ENCODE data around the gene PRELID3B. TPM values are rescaled to one million over a fixed set of nuclear protein-coding genes. Genes with fewer than 3 reads are reported as not detected.
A peak's percentile ranks its signal among the peaks of the same experiment; 100 is the strongest.

Gene PRELID3B
- total and polyA plus RNA-seq, 2 of the 13 experiments (the other 11 are each of a cell fraction or from before 2014, with no cell fraction given) = 23.3 to 42.6 TPM

GRCh38 chr20:59042151-59042795 is at the start of gene PRELID3B (continued):
- TF ChIP-seq ZNF660 (CRISPR knock-in tag; IDR thresholded peaks at IDR 0.05; ENCODE audit: borderline replicate concordance, low read depth) (no peak), MIXL1 (CRISPR knock-in tag; IDR thresholded peaks at IDR 0.05) (no peak), KLF9 (CRISPR knock-in tag; IDR thresholded peaks at IDR 0.05; ENCODE audit: low read depth) (0 out of 2 replicates have a peak, but pooled peaks have one; percentile 59), THAP11 (CRISPR knock-in tag; IDR thresholded peaks at IDR 0.05) (peak; percentile 44), ZNF367 (CRISPR knock-in tag; IDR thresholded peaks at IDR 0.05; ENCODE audit: borderline replicate concordance) (no peak), ZNF160 (CRISPR knock-in tag; IDR thresholded peaks at IDR 0.05) (no peak), ATF7-NPFF (CRISPR knock-in tag; IDR thresholded peaks at IDR 0.05; ENCODE audit: low read depth) (peak; percentile 87), ZNF205 (CRISPR knock-in tag; IDR thresholded peaks at IDR 0.05) (no peak), EZH2 (conservative IDR thresholded peaks at IDR 0.05; ENCODE audit: low read depth, low read length) (no peak), DZIP1 (CRISPR knock-in tag; IDR thresholded peaks at IDR 0.05) (peak; percentile 91), KAT8 (CRISPR knock-in tag; IDR thresholded peaks at IDR 0.05) (peak; percentile 52; the same call in 1 of the 2 replicates), ZNF839 (CRISPR knock-in tag; IDR thresholded peaks at IDR 0.05; ENCODE audit: borderline replicate concordance) (no peak), ZNF12 (CRISPR knock-in tag; IDR thresholded peaks at IDR 0.05) (no peak), CEBPB (IDR thresholded peaks at IDR 0.05; ENCODE audit: borderline replicate concordance, low read depth, low read length) (no peak), CREM (IDR thresholded peaks at IDR 0.05) (no peak), CREM (CRISPR knock-in tag; IDR thresholded peaks at IDR 0.05) (no peak), MTA3 (CRISPR knock-in tag; IDR thresholded peaks at IDR 0.05) (no peak), ZNF879 (CRISPR knock-in tag; IDR thresholded peaks at IDR 0.05) (no peak), HOXA9 (CRISPR knock-in tag; IDR thresholded peaks at IDR 0.05; ENCODE audit: borderline replicate concordance) (no peak), ZSCAN30 (CRISPR knock-in tag; IDR thresholded peaks at IDR 0.05) (no peak), SNAI1 (CRISPR knock-in tag; IDR thresholded peaks at IDR 0.05; ENCODE audit: borderline replicate concordance) (no peak), ATM (IDR thresholded peaks at IDR 0.05; ENCODE audit: borderline replicate concordance) (no peak), TEF (CRISPR knock-in tag; IDR thresholded peaks at IDR 0.05) (peak; percentile 65; the same call in 1 of the 2 replicates), RNF2 (conservative IDR thresholded peaks at IDR 0.05; ENCODE audit: low read depth) (0 out of 2 replicates have a peak, but pooled peaks have one; percentile 42), KDM6A (CRISPR knock-in tag; IDR thresholded peaks at IDR 0.05; ENCODE audit: low read depth) (no peak)
- TF ChIP-seq, protein P1, sequence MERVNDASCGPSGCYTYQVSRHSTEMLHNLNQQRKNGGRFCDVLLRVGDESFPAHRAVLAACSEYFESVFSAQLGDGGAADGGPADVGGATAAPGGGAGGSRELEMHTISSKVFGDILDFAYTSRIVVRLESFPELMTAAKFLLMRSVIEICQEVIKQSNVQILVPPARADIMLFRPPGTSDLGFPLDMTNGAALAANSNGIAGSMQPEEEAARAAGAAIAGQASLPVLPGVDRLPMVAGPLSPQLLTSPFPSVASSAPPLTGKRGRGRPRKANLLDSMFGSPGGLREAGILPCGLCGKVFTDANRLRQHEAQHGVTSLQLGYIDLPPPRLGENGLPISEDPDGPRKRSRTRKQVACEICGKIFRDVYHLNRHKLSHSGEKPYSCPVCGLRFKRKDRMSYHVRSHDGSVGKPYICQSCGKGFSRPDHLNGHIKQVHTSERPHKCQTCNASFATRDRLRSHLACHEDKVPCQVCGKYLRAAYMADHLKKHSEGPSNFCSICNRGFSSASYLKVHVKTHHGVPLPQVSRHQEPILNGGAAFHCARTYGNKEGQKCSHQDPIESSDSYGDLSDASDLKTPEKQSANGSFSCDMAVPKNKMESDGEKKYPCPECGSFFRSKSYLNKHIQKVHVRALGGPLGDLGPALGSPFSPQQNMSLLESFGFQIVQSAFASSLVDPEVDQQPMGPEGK (CRISPR knock-in tag; IDR thresholded peaks at IDR 0.05) = peak; percentile 27
- TF ChIP-seq, protein P2, sequence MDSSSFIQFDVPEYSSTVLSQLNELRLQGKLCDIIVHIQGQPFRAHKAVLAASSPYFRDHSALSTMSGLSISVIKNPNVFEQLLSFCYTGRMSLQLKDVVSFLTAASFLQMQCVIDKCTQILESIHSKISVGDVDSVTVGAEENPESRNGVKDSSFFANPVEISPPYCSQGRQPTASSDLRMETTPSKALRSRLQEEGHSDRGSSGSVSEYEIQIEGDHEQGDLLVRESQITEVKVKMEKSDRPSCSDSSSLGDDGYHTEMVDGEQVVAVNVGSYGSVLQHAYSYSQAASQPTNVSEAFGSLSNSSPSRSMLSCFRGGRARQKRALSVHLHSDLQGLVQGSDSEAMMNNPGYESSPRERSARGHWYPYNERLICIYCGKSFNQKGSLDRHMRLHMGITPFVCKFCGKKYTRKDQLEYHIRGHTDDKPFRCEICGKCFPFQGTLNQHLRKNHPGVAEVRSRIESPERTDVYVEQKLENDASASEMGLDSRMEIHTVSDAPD (CRISPR knock-in tag; IDR thresholded peaks at IDR 0.05) = no peak

Data from HepG2 (cell line).